IPS-NIHi11 (cell line): ENCODE measurements around the gene MUS81.
"Not testable (repeated sequence)": the region's sequence is repeated elsewhere in the genome, so short reads cannot be mapped to it uniquely, and the experiment has no call there.

Source experiments
- DNase-seq: peaks from one replicate; pipeline ENCODE4 v3.0.0; 2012; ENCODE audit warnings: mixed read lengths, low spot score

MUS81 gene

DNA sequence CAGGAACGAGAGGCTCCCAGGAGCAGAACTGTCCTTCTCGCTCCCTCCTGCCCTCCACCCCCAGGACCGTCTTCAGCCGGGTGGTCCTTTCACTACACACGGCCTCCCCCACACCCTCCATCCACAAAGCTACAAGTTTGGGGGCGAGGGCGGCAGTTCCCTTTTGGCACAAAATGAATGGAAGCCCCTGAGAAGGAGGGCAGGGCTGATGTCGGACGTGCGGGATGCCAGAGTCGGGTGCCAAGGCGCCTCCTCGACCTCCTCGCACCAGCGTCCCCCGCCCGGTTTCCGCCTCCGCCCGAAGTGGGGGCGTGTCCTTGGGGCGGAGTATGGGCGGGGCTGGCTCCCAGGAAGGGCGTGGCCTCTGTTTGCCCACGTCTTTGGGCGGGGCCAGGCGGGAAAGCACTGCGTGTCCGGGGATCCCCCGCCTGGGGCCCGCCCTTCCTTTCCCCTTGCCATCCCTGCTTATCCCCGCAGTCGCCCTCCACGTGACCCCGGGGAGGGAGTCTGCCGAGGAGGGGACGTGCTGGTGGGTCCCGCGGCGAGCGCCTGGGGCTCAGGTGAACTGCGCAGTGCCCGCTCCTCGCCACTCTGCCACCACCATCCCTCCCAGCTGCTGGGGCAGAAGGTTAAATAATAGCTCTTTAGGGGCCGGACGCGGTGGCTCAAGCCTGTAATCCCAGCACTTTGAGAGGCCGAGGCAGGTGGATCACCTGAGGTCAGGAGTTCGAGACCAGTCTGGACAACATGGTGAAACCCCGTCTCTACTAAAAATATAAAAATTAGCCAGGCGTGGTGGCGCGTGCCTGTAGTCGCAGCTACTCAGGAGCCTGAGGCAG lies 13.3 kb downstream of the MUS81 start:
- DNase-seq = peak; percentile 95

DNA sequence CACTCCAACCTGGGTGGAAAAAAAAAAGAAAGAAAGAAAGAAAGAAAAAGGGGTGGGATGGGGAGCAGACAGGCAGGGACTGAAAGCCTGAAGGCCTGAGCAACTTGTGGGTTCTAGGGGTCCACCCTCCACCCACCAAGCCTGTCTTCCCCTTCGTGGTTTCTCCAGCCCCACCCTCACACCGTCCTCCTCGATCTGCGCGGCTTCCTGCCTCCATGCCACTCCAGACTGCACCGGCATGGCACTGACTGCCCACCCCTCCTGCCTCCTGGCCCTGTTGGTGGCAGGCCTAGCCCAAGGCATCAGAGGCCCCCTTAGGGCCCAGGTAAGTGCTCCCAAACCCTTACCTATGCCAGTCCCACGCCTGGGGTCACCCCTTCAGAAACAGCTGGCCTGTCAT lies 19.4 kb downstream of the MUS81 start, which contains the start of gene CTSW:
Gene CTSW, plus strand, starts transcription at position 221 of the 400 bp plus-strand sequence. Its CDS starts 18 bp downstream, at position 239.
- DNase-seq = no peak

DNA sequence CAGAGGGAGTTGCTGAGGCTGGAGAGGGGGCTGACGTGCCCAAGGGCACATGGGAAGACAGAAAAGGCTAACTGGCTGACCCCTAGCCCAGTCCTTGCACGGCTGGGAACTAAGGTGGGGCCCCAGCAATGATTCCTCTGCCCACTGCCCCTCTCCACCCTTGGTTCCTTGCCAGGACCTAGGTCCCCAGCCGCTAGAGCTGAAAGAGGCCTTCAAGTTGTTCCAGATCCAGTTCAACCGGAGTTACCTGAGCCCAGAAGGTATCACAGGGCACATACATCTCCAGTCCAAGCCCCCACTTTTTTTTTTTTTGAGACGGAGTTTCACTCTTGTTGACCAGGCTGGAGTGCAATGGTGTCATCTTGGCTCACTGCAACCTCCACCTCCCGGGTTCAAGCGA lies 19.8 kb downstream of the MUS81 start:
- no peak for DNase-seq

DNA sequence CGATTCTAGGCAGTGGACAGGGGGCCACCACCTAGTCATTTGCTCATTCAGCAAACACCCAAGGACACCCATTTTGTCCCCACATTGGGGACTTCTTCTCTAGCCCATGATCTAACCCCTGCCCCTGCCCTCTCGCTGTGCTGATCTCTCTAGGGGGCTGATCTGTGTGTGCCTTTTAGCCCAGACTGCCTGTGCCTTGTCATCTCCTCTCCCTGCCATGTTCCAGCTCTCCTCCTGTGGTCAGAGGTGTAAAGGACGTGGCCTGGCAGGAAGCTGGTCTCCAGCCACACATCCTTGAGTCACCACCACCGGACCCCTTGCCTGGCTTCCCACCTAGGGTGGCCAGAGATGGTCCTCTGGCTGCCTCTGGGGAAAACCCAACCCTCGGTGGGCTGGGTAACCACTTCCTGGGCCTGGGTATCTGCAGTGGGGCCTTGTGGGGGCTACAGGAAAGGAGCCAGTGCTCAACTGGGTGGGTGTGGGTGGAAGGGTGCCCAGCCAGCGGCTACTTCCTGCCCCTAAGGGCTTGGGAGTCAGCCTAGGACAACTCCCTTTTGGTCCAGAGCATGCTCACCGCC lies 20.7 kb downstream of the MUS81 start:
- DNase-seq = no peak

DNA sequence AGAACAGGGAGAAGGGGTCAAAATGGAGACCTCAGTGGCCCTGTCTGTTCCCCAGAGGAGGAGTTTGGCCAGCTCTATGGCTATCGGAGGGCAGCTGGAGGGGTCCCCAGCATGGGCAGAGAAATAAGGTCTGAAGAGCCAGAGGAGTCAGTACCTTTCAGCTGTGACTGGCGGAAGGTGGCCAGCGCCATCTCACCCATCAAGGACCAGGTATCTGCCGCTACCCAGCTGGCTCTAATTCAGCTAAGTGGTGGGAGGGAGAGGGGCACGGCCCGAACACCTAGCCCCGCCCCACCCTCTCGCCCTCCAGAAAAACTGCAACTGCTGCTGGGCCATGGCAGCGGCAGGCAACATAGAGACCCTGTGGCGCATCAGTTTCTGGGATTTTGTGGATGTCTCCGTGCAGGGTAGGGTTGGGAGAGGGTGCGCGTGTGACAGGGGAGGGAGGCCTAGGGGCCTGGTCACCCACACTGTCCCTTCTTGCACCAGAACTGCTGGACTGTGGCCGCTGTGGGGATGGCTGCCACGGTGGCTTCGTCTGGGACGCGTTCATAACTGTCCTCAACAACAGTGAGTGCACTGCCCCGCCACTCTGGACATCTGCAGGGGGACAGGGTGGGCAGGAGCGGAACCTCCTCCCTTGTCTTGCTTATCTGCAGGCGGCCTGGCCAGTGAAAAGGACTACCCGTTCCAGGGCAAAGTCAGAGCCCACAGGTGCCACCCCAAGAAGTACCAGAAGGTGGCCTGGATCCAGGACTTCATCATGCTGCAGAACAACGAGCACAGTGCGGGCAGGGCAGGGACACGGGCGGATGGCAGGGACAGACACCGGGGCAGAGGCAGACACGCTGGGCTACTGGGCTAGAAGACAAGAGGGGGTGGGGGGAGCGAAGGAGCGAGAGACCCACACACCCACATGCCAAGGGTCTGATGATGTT lies 22.2 kb downstream of the MUS81 start:
- DNase-seq = no peak

DNA sequence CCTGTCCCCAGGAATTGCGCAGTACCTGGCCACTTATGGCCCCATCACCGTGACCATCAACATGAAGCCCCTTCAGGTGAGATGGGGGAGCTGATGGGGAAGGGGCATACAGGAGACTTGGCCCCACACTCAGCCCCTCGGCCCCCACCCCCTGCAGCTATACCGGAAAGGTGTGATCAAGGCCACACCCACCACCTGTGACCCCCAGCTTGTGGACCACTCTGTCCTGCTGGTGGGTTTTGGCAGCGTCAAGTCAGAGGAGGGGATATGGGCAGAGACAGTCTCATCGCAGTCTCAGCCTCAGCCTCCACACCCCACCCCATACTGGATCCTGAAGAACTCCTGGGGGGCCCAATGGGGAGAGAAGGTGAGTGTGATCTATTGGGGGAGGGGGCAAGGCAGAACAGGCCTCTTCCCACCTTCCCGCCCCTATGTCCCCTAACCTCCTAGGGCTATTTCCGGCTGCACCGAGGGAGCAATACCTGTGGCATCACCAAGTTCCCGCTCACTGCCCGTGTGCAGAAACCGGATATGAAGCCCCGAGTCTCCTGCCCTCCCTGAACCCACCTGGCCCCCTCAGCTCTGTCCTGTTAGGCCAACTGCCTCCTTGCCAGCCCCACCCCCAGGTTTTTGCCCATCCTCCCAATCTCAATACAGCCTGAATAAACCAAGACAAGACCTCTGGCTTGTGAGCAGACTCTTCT lies 23.0 kb downstream of the MUS81 start:
- no peak for DNase-seq

DNA sequence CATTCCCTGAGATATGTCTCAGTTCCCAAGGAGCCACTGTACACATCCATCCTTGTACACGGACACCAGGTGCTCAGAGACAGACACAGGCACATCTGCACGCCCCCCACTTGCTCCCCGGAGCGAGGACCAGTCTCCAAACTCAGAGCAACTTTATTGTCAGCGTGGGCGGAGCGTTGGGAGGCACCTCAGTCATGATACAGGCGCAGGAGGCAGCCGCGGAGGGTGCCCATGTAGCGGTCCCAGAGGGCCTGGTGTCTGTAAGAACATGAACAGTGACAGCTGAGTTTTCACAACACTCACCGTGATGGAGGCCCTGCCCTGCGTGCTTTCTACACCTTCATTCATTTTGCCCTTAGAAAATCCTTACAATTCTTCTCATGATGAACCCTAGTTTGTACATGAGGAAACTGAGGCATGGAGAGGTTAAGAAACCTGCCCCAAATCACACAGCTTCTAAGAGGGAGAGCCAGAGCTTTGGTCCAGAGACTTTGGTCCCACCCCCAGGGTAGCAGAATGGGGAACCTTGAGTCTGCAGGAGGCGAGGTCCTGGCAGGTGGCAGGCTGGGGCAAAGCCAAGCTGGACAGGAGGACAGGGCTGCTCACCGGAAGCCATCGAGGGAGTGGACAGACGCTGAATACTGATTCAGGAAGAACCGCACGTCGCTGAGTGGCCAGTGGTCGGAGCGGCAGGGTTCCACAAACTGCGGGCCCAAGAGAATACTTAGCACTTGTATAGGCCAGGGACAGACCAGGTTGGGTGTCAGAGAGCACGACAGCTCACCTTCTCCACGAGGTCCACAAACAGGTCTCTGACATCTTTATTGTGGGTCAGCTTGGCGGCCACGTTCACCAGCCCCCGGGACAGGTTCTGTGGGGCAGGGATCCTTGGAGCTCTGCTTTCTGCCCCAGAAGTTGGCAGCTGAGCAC lies 23.8 kb downstream of the MUS81 start:
- no peak for DNase-seq

DNA sequence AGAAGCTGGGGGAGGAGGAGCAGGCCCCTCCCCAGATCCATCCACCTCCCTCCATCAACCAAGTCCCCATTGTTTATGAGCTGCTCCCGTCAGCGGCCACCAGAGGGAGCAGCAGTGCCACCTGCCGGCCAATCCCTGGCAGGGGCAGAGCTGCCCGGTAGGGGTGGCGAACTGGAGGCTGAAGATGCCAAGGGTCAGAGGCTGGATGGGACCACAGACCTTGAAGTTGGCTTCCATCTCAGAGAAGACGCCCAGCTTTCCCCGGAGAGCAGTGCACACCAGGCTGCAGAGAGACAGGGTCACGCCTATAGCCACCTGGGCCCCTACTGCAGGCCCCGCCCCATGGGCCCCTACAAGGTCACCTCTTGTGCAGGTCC lies 24.5 kb downstream of the MUS81 start:
- DNase-seq = peak; percentile 89

DNA sequence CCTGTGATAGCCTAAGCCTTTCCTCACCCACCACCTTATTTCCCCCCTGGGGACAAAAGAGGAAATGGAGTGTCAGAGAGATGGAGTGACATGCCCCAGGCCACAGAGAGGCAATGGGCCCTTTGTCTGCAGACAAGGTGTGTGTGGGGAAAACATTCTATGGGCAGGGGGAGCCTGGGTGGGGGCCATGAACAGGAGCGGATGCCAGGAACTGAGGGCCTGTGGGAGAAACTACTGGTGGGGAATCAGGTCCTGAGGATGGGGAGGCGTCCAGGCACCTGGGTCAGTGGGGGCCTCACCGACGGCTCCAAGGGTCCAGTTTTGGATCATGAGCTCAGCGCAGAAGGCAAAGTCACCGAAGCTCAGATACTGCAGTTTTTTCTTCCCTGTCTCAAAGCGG lies 25.0 kb downstream of the MUS81 start:
- DNase-seq = no peak

DNA sequence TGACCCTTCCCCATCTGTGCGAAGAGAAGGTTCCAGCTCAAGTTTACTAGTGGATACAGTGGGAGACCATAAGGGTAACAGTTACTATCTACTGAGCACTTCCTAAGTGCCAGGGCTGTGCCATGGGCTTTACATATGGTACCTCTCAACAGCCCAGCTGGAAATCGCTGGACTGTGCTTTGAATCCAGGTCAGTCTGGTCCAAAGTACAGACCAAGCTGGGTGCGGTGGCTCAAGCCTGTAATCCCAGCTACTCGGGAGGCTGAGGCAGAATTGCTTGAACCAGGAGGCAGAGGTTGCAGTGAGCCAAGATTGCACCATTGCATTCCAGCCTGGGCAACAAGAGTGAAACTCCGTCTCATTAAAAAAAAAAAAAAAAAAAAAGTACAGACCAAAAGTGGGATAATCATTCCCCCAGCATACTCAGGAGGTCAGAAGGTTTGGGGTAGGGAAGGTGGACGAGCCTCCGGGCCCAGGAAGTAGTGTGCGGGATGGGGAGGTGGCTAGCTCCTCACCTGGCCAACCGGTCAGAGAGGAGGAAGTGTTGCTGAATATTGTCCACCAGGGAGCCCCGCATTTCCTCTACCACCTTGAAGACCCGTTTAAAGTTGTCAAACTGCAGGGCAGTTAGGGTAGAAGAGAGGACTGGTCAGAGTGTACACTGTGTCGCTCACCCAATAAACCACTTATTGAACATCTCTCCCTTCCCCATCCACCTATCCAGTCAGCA lies 25.7 kb downstream of the MUS81 start:
- DNase-seq = no peak

DNA sequence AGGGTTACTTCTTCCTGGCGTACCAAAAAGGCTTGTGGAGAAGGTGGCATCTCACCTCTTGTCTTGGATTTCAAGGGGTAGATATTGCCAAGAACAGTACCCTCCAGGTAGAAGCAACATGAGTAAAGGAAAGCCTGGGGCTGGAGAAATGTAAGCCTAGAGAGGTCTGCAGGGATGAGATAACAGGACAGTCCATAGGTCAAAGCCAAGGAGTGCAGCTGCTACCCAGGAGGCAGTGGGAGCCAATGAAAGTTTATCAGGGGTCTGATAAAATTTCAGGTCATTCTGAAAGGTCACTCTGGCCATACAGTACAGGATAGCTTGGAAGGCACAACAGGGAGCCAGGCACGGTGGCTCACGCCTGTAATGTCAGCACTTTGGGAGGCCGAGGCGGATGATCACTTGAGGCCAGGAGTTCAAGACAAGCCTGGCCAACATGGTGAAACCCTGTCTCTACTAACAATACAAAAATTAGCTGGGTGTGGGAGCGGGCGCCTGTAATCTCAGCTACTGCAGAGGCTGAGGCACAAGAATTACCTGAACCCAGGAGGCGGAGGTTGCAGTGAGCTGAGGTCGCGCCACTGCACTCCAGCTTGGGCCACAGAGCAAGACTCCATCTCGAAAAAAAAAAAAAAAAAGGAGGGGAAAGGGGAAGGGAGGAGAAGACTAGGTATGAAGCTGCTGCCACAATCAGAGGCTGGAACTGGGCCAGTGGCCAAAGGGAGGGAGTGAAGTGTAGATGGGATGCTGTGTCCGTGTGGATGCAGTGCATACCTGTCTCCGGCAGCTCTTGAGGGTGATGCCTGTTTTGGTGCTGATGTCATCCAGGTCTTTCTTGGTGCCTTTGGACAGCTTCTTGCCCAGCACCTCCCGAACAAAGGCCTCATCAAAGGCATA lies 26.8 kb downstream of the MUS81 start:
- DNase-seq = no peak

DNA sequence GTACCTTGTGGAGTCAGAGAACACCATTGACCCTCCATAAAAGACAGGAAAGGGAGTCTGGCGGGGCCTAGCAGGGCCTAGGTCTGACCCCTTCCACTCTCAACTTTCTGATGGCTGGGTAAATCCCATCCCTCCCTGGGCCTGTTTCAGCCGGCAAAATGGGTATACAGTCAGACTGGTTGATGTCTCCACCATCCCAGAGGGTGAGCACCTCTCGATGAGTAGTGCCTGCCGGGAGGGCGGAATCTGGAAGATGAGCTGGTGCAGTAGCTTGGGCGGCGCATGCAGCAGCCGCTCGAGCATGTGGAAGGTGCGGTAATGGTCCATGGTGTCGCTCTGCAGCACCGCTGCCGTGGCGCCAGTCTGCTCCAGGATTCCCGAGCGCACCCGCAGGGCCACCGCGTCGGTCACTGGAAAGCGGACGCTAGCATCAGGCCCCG lies 27.5 kb downstream of the MUS81 start:
- DNase-seq = peak; percentile 66

DNA sequence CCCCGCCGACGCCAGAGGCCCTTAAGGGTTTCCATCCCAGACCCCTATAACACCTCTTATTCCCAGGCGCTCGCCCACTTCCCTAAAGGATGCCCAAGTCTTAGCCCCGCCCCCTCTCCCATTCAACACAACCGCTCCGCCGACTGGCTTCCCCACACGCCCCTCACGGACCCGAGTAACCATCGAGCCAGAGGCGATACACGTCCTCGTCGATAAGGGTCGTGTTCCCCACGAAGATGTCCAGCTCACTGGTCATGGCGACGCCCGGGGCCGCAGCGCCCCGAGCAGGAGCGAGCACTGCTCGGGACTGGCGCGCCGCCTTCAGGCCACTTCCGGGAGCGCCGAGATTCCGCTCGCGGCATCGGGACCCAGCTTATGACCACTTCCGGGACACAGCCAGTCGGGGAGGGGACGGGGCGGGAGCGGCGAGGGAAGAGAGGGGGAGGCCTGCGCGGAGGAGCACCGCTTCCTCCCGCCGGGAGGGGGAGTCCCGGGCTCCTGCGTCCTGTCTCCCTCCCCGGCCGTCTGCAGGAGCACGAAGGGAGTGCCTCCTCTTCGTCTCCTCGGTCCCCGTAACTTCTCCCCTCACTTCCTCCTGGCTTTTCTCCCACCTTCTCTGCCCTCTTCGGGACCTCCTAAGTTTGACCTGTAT lies 28.1 kb downstream of the MUS81 start, which contains the start of gene FIBP:
Gene FIBP, minus strand, starts transcription at position 309 of the 652 bp plus-strand sequence. Its CDS starts 53 bp downstream, at position 256.
- peak; percentile 94 for DNase-seq

DNA sequence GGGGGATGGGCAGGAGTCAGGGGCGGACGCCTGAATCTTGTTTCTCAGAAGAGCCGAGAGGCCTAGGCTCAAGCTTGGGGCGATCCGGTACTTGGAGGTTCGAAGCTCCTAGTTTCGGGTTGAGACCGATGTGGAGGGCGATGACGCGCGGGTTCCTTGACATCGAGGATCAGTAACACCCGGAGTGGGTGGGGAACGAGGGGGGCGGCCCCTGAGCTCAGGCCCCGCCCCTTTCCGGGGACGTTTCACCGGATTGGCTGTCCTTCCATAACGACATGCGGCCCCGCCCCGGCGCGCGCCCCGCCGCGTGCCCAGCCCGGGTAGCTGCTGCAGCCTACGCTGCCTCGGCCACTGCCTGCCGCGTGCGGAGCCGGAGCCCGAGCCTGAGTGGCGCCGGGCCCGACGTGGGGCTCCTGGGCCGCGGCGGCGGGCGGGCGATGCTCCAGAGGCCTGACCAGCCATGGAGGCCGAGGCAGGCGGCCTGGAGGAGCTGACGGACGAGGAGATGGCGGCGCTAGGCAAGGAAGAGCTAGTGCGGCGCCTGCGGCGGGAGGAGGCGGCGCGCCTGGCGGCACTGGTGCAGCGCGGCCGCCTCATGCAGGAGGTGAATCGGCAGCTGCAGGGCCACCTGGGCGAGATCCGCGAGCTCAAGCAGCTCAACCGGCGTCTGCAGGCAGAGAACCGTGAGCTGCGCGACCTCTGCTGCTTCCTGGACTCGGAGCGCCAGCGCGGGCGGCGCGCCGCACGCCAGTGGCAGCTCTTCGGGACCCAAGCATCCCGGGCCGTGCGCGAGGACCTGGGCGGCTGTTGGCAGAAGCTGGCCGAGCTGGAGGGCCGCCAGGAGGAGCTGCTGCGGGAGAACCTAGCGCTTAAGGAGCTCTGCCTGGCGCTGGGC lies 30.3 kb downstream of the MUS81 start, which contains the start of gene CCDC85B:
Gene CCDC85B, plus strand, starts transcription at position 350 of the 895 bp plus-strand sequence. Its CDS starts 111 bp downstream, at position 461.
- peak; percentile 93 for DNase-seq

DNA sequence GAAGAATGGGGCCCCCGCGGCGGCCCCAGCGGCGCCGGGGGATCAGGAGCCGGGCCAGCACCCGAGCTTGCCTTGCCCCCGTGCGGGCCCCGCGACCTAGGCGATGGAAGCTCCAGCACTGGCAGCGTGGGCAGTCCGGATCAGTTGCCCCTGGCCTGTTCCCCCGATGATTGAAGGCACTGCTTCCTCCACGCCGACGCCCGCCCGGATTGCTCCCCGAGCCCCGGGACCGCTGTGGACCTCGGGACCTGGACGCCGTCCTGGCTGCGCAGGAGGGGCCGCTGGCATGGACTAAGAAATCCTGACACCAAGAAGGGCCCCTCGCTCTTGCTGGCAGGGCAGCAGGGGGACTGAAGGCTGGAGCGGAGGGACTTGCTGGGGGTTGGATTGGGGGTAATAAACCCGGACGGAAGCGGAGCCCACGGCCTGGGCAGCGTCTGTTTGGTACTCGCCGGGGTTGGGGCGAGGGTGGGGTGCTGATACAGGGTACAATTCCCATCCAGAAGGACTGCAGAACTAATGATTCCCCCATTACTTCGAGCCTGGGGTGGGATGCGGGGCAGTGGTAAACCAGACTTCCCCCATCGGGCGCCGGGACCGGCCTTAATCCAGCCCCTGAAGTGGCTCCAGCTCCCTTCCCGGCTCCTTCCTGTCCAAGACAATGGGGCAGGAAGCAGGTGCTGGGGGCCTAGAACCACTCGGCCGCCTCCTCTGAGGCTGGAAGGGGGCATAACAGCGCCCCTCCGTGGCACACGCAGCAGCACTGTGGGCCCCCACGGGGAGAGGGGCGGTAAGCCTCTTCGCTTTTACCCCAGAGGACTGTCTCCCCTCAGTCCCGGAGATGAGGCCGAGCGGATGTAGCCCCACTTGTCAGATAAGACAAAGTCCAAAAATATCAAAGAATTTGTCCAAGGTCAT lies 31.2 kb downstream of the MUS81 start:
- peak; percentile 57 for DNase-seq

DNA sequence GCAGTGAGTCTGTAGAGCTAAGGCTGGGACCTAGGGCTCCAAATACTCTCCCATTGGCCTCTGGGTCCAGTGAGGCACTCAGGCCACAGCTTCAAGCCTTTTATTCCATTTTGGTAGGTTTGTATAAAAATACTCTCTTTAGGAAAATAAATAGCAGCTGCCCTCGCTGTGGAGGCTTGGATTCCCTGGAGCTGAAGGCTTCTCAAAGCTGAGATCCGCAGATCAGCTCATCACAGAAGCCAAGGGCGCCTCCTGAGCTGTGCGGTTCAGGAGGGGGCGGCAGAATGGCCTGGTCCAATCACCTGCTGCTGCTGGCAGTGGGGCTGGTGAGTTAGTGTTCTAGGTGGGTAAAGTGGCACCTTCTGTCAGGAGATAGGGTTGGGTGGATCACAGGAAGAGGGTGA lies 31.9 kb downstream of the MUS81 start:
- DNase-seq = not testable (repeated sequence)
